Thyroid gland (tissue), 4 donors: ENCODE measurements around the gene FBN2. TPM values are rescaled to one million over a fixed set of nuclear protein-coding genes. Genes with fewer than 3 reads are reported as not detected.

Experiments used
- DNase-seq, 2 donors: peaks; one replicate each; pipeline ENCODE4 v3.0.0-alpha.2; 2019
- H3K27ac ChIP-seq, 3 donors: fragments of 200-600 bp; sonication (generic); 1 replicate in 2 of 3; 2 replicates in 1 of 3; pipeline ENCODE4 v1.5.1; 2016 to 2019; ENCODE audit warnings: mild to moderate bottlenecking in 1 of 3, moderate library complexity in 1 of 3
- H3K27me3 ChIP-seq: fragments of 200-600 bp; sonication (generic); one replicate; pipeline ENCODE4 v1.5.1; 2019
- H3K36me3 ChIP-seq, 2 donors: fragments of 200-600 bp; sonication (generic); one replicate each; pipeline ENCODE4 v1.5.1; 2016 to 2019
- H3K4me1 ChIP-seq, 2 donors: fragments of 200-600 bp; sonication (generic); one replicate each; pipeline ENCODE4 v1.5.1; 2017 to 2019
- H3K4me3 ChIP-seq, 3 donors: fragments of 200-600 bp; sonication (generic); replicated peaks in 1 of 3; 1 replicate in 2 of 3; 2 replicates in 1 of 3; pipeline ENCODE4 v1.5.1; 2016; ENCODE audit warnings: mild to moderate bottlenecking in 1 of 3
- H3K9me3 ChIP-seq: fragments of 200-600 bp; sonication (generic); one replicate; pipeline ENCODE4 v1.5.1; 2017
- CTCF ChIP-seq, 6 experiments: fragments of 200-600 bp in 3 of 6; fragments of 450-650 bp in 3 of 6; sonication (generic) in 3 of 6; IDR thresholded peaks; one replicate each; pipeline ENCODE4 v1.5.1; 2016 to 2019; ENCODE audit warnings: antibody characterized with exemption in 6 of 6, mild to moderate bottlenecking in 2 of 6, inconsistent platforms in 1 of 6, moderate library complexity in 1 of 6
- POLR2A ChIP-seq, 2 donors: fragments of 450-650 bp; IDR thresholded peaks; one replicate each; pipeline ENCODE4 v1.6.1; 2017; ENCODE audit warnings: antibody characterized with exemption in 2 of 2, mild to moderate bottlenecking in 2 of 2, moderate library complexity in 1 of 2
- WGBS, 2 donors: methylation state at CpG; one replicate each; pipeline ENCODE4 v1.1.5; 2017; 5-methylcytosine and 5-hydroxymethylcytosine counted together
- intact Hi-C: fragments of 100-400 bp; cut with DNase I; formaldehyde crosslinking; loops from one replicate; pipeline ENCODE4 v1.15.1; 2023
- total RNA-seq, 4 donors: library from RNA; depleted of rRNA; stranded (reverse); fragments of >200 nt; gene quantifications; one replicate each; pipeline ENCODE4 v1.2.3, GENCODE V29; 2016

FBN2 gene
- total RNA-seq, 4 donors from 2014 or later, result 1.0 to 3.9 (median 2.5) TPM

GRCh38 chr5:128441165-128441564, 96.9 kb downstream of the FBN2 start:
- H3K9me3 ChIP-seq, result no peaks in the 10 kb centered on the region
- no peaks in the 10 kb centered on the region for H3K36me3 ChIP-seq
- TF ChIP-seq POLR2A (IDR thresholded peaks at IDR 0.05), result no peak
- TF ChIP-seq CTCF (IDR thresholded peaks at IDR 0.05), result no peak
- H3K4me1 ChIP-seq, result no peaks in the 10 kb centered on the region
- no peak overlapping the region for H3K4me3 ChIP-seq
- 72 to 96% methylated on average over 2 of the region's 2 CpGs for WGBS, 2 donors
- intact Hi-C loops, result no loop called here
- H3K27ac ChIP-seq, result no peak overlapping the region
- H3K27me3 ChIP-seq, result no peaks in the 10 kb centered on the region
- DNase-seq, result no peak

GRCh38 chr5:128436749-128437188, 101.3 kb downstream of the FBN2 start:
- TF ChIP-seq CTCF (IDR thresholded peaks at IDR 0.05) (no peak), POLR2A (IDR thresholded peaks at IDR 0.05) (no peak)
- H3K4me1 ChIP-seq, result no peaks in the 10 kb centered on the region
- no peaks in the 10 kb centered on the region for H3K36me3 ChIP-seq
- intact Hi-C loops, result no loop called here
- no peak overlapping the region for H3K27ac ChIP-seq
- H3K27me3 ChIP-seq, result no peaks in the 10 kb centered on the region
- H3K9me3 ChIP-seq, result no peaks in the 10 kb centered on the region
- no peak overlapping the region for H3K4me3 ChIP-seq
- no peak for DNase-seq
- WGBS, 2 donors, result 89 to 91% methylated on average over 4 of the region's 4 CpGs

GRCh38 chr5:128435861-128436260, 102.2 kb downstream of the FBN2 start:
- 81 to 82% methylated on average over 4 of the region's 4 CpGs for WGBS, 2 donors
- no peaks in the 10 kb centered on the region for H3K27me3 ChIP-seq
- no peak for DNase-seq
- no peaks in the 10 kb centered on the region for H3K36me3 ChIP-seq
- intact Hi-C loops, result no loop called here
- H3K27ac ChIP-seq, result no peak overlapping the region
- no peaks in the 10 kb centered on the region for H3K4me1 ChIP-seq
- TF ChIP-seq CTCF (IDR thresholded peaks at IDR 0.05) (no peak), POLR2A (IDR thresholded peaks at IDR 0.05) (no peak)
- H3K4me3 ChIP-seq, result no peak overlapping the region
- no peaks in the 10 kb centered on the region for H3K9me3 ChIP-seq

GRCh38 chr5:128434993-128435392, 103.1 kb downstream of the FBN2 start:
- Histone ChIP-seq H3K4me1 (no peaks in the 10 kb centered on the region), H3K36me3 (no peaks in the 10 kb centered on the region), H3K27me3 (no peaks in the 10 kb centered on the region), H3K4me3 (no peak overlapping the region), H3K9me3 (no peaks in the 10 kb centered on the region), H3K27ac (no peak overlapping the region)
- no peak for DNase-seq
- TF ChIP-seq CTCF (IDR thresholded peaks at IDR 0.05), result no peak
- TF ChIP-seq POLR2A (IDR thresholded peaks at IDR 0.05), result no peak
- intact Hi-C loops, result no loop called here

GRCh38 chr5:128432913-128433440, 105.1 kb downstream of the FBN2 start:
- intact Hi-C loops, result no loop called here
- H3K9me3 ChIP-seq, result no peaks in the 10 kb centered on the region
- H3K4me3 ChIP-seq, result no peak overlapping the region
- no peaks in the 10 kb centered on the region for H3K36me3 ChIP-seq
- no peaks in the 10 kb centered on the region for H3K4me1 ChIP-seq
- no peaks in the 10 kb centered on the region for H3K27me3 ChIP-seq
- no peak for DNase-seq
- TF ChIP-seq POLR2A (IDR thresholded peaks at IDR 0.05) (no peak), CTCF (IDR thresholded peaks at IDR 0.05) (no peak)
- H3K27ac ChIP-seq, result no peak overlapping the region
- 87 to 92% methylated on average over 2 of the region's 2 CpGs for WGBS, 2 donors
